OCI-LY1 (cell line): Measurements from ENCODE around the gene KIF17.

Experiments
- H2AFZ ChIP-seq: fragments of 200-600 bp; sonication (generic), shearing (Covaris generic); 2 replicates; pipeline ENCODE4 v1.6.0; 2014; ENCODE audit warnings: antibody characterized with exemption, mild to moderate bottlenecking, low read length
- H3F3A ChIP-seq: fragments of 200-600 bp; sonication (generic), shearing (Covaris generic); 2 replicates; pipeline ENCODE4 v1.6.0; 2014; ENCODE audit warnings: mild to moderate bottlenecking, antibody characterized with exemption, low read length, moderate library complexity; ENCODE audit not compliant: insufficient read depth
- H3K27ac ChIP-seq: fragments of 200-600 bp; sonication (generic); 2 replicates; pipeline ENCODE4 v1.5.1; 2014; ENCODE audit warnings: low read length, mixed run types, mild to moderate bottlenecking, low read depth; ENCODE audit not compliant: poor library complexity, severe bottlenecking
- H3K27me3 ChIP-seq: fragments of 200-600 bp; sonication (generic); 2 replicates; pipeline ENCODE4 v1.6.0; 2014; ENCODE audit warnings: antibody characterized with exemption, mild to moderate bottlenecking, low read length, moderate library complexity; ENCODE audit not compliant: insufficient read depth
- H3K36me3 ChIP-seq: fragments of 200-600 bp; sonication (generic); 2 replicates; pipeline ENCODE4 v1.6.1; 2014; ENCODE audit warnings: mild to moderate bottlenecking, antibody characterized with exemption, low read length, moderate library complexity, mixed read lengths; ENCODE audit not compliant: insufficient read depth
- H3K4me1 ChIP-seq: fragments of 200-600 bp; sonication (generic); 2 replicates; pipeline ENCODE4 v1.5.1; 2014; ENCODE audit warnings: mild to moderate bottlenecking, low read length, moderate library complexity; ENCODE audit not compliant: insufficient read depth, severe bottlenecking
- H3K4me2 ChIP-seq: fragments of 200-600 bp; sonication (generic), shearing (Covaris generic); 2 replicates; pipeline ENCODE4 v1.6.1; 2014; ENCODE audit warnings: low read length
- H3K4me3 ChIP-seq: fragments of 200-600 bp; sonication (generic); 2 replicates; pipeline ENCODE4 v1.5.1; 2014; ENCODE audit warnings: low read length, low read depth, mild to moderate bottlenecking, mixed read lengths; ENCODE audit not compliant: poor library complexity, severe bottlenecking
- H3K79me2 ChIP-seq: fragments of 200-600 bp; shearing (Covaris generic); 2 replicates; pipeline ENCODE4 v1.6.1; 2016; ENCODE audit warnings: mixed run types, low read length, mixed read lengths; ENCODE audit not compliant: insufficient read depth
- H3K9ac ChIP-seq: fragments of 200-600 bp; sonication (generic), shearing (Covaris generic); 2 replicates; pipeline ENCODE4 v1.6.1; 2014; ENCODE audit warnings: mild to moderate bottlenecking, low read length, mixed read lengths
- H3K9me2 ChIP-seq: fragments of 200-600 bp; sonication (generic), shearing (Covaris generic); 2 replicates; pipeline ENCODE4 v1.6.1; 2014; ENCODE audit warnings: low read depth, mild to moderate bottlenecking, low read length, mixed read lengths
- H3K9me3 ChIP-seq: fragments of 200-600 bp; shearing (Covaris generic); 2 replicates; pipeline ENCODE4 v1.6.1; 2014; ENCODE audit warnings: low read length, mixed read lengths
- H4K20me1 ChIP-seq: fragments of 200-600 bp; sonication (generic), shearing (Covaris generic); 2 replicates; pipeline ENCODE4 v1.6.0; 2016; ENCODE audit warnings: mild to moderate bottlenecking, low read length; ENCODE audit not compliant: insufficient read depth
- CTCF ChIP-seq: fragments of 200-600 bp; sonication (generic), shearing (Covaris generic); IDR thresholded peaks from 2 replicates; pipeline ENCODE4 v1.5.1; 2017; ENCODE audit warnings: mild to moderate bottlenecking, antibody characterized with exemption, low read length, moderate library complexity, mixed read lengths
- EZH2 ChIP-seq: fragments of 200-600 bp; sonication (generic), shearing (Covaris generic); IDR thresholded peaks from 2 replicates; pipeline ENCODE4 v1.8.0; 2017; ENCODE audit warnings: borderline replicate concordance, mixed run types, mild to moderate bottlenecking, antibody characterized with exemption, low read length, moderate library complexity, mixed read lengths

The KIF17 gene

GRCh38 chr1:20693623-20694022 lies 24.2 kb downstream of the KIF17 start:
- H3K27ac ChIP-seq: no peak overlapping the region
- no peaks in the 10 kb centered on the region for H3K9me3 ChIP-seq
- H4K20me1 ChIP-seq: no peaks in the 10 kb centered on the region
- H3F3A ChIP-seq: no peaks in the 10 kb centered on the region
- no peak for TF ChIP-seq EZH2
- TF ChIP-seq CTCF: no peak
- H3K4me1 ChIP-seq: peaks cover 3% of the 10 kb centered on the region
- no peak overlapping the region for H3K9ac ChIP-seq
- H3K79me2 ChIP-seq: no peaks in the 10 kb centered on the region
- no peaks in the 10 kb centered on the region; the same call in 1 of the 2 replicates for H3K27me3 ChIP-seq
- no peak overlapping the region for H3K4me3 ChIP-seq
- no peaks in the 10 kb centered on the region for H3K9me2 ChIP-seq
- H3K4me2 ChIP-seq: no peak overlapping the region
- H3K36me3 ChIP-seq: no peaks in the 10 kb centered on the region
- no peak overlapping the region for H2AFZ ChIP-seq

GRCh38 chr1:20691872-20692271 lies 25.9 kb downstream of the KIF17 start:
- H4K20me1 ChIP-seq: no peaks in the 10 kb centered on the region
- no peaks in the 10 kb centered on the region for H3K9me3 ChIP-seq
- no peak overlapping the region for H3K4me2 ChIP-seq
- H3K9ac ChIP-seq: no peak overlapping the region
- H3K9me2 ChIP-seq: no peaks in the 10 kb centered on the region
- H3K79me2 ChIP-seq: no peaks in the 10 kb centered on the region
- TF ChIP-seq EZH2: no peak
- no peak for TF ChIP-seq CTCF
- H3F3A ChIP-seq: no peaks in the 10 kb centered on the region
- no peak overlapping the region for H3K4me3 ChIP-seq
- H2AFZ ChIP-seq: no peak overlapping the region
- no peaks in the 10 kb centered on the region; the same call in 1 of the 2 replicates for H3K27me3 ChIP-seq
- peaks cover 3% of the 10 kb centered on the region for H3K4me1 ChIP-seq
- no peaks in the 10 kb centered on the region for H3K36me3 ChIP-seq
- no peak overlapping the region for H3K27ac ChIP-seq

- no peak overlapping the region for H3K4me3 ChIP-seq
- no peak overlapping the region for H3K27ac ChIP-seq
- H2AFZ ChIP-seq: no peak overlapping the region
- no peaks in the 10 kb centered on the region for H4K20me1 ChIP-seq
- H3F3A ChIP-seq: no peaks in the 10 kb centered on the region
- no peaks in the 10 kb centered on the region for H3K4me1 ChIP-seq
- H3K36me3 ChIP-seq: no peaks in the 10 kb centered on the region
- H3K79me2 ChIP-seq: no peaks in the 10 kb centered on the region
- no peaks in the 10 kb centered on the region for H3K9me3 ChIP-seq
- H3K4me2 ChIP-seq: no peak overlapping the region
- H3K27me3 ChIP-seq: no peaks in the 10 kb centered on the region; the same call in 1 of the 2 replicates
- TF ChIP-seq EZH2: no peak
- TF ChIP-seq CTCF: no peak
- H3K9ac ChIP-seq: no peak overlapping the region
- no peaks in the 10 kb centered on the region for H3K9me2 ChIP-seq
Observed at GRCh38 chr1:20689645-20690056, 28.2 kb downstream of the KIF17 start.
